Heart right ventricle (tissue), 16 donors: ENCODE data around the gene NPM3. TPM values are rescaled to one million over a fixed set of nuclear protein-coding genes. Genes with fewer than 3 reads are reported as not detected.

Experiments
- ATAC-seq, 8 donors: fragments of 200-7000 bp; cut with Tn5 transposase; one replicate each; pipeline ENCODE4 v1.9.1; 2020; ENCODE audit warnings: mild to moderate bottlenecking in 8 of 8, moderate library complexity in 8 of 8, moderate number of reproducible peaks in 1 of 8
- DNase-seq, 2 donors: peaks; one replicate each; pipeline ENCODE4 v3.0.0-alpha.2; 2020
- H3K27ac ChIP-seq, 10 donors: fragments of 200-600 bp; sonication (generic) in 2 of 10; one replicate each; pipeline versions ENCODE4 v1.5.0 to v1.8.0; 2020 to 2022; ENCODE audit warnings: mild to moderate bottlenecking in 3 of 10
- H3K27me3 ChIP-seq, 7 donors: fragments of 200-600 bp; one replicate each; pipeline ENCODE4 v1.8.0; 2021 to 2022; ENCODE audit warnings: mild to moderate bottlenecking in 2 of 7
- H3K36me3 ChIP-seq, 9 donors: fragments of 200-600 bp; sonication (generic) in 1 of 9; one replicate each; pipeline versions ENCODE4 v1.5.0 to v1.8.0; 2020 to 2022; ENCODE audit warnings: mild to moderate bottlenecking in 2 of 9
- H3K4me1 ChIP-seq, 9 donors: fragments of 200-600 bp; sonication (generic) in 1 of 9; one replicate each; pipeline versions ENCODE4 v1.5.0 to v1.8.0; 2020 to 2022; ENCODE audit warnings: mild to moderate bottlenecking in 4 of 9
- H3K4me3 ChIP-seq, 10 donors: fragments of 200-600 bp; sonication (generic) in 2 of 10; one replicate each; pipeline versions ENCODE4 v1.5.0 to v1.8.0; 2020 to 2022; ENCODE audit warnings: mild to moderate bottlenecking in 7 of 10, moderate library complexity in 2 of 10
- H3K9me3 ChIP-seq, 11 donors: fragments of 200-600 bp in 10 of 11; sonication (generic) in 2 of 11; one replicate each; pipeline versions ENCODE4 v1.5.0 to v1.8.0; 2013 to 2022; ENCODE audit warnings: mild to moderate bottlenecking in 2 of 11, control low read depth in 1 of 11, moderate library complexity in 1 of 11
- CTCF ChIP-seq, 9 donors: fragments of 200-600 bp; sonication (generic) in 2 of 9; IDR thresholded peaks; one replicate each; pipeline versions ENCODE4 v1.5.0 to v1.8.0; 2021 to 2022; ENCODE audit warnings: antibody characterized with exemption in 9 of 9, mild to moderate bottlenecking in 5 of 9, moderate library complexity in 1 of 9
- WGBS, 2 donors: extraction: QIAGEN DNeasy Blood & Tissue Kit; methylation state at CpG; one replicate each; pipeline ENCODE4 v1.1.7; 2013; ENCODE audit warnings: inconsistent platforms in 1 of 2; 5-methylcytosine and 5-hydroxymethylcytosine counted together
- intact Hi-C, 10 donors: fragments of 100-400 bp; cut with DNase I; formaldehyde crosslinking; loops; one replicate each; pipeline versions ENCODE4 v1.11.1 to v1.14.2; 2022
- polyA plus RNA-seq, 2 donors: library from polyadenylated mRNA; stranded (reverse); fragments of 200-250 nt; gene quantifications; one replicate each; pipeline ENCODE4 v1.2.3, GENCODE V29; 2013
- total RNA-seq, 10 donors: library from RNA; stranded (reverse); fragmentation: NEBNext Ultra II Directional in 3 of 10; extraction: Animal tissue kit (Norgen Biotek cat#: 25700) in 3 of 10; gene quantifications; one replicate each; pipeline versions ENCODE4 v1.2.1 to v1.2.4, GENCODE V29; 2021 to 2023
- donor health status: Arrhythmogenic right ventricular cardiomyopathy.
- donor health status: ischemic (EF 13 %, LVEDD 7.1; RV severe dilation, severe dysfunction).
- donor health status: healthy with polysubstance abuse.
- donor health status: DM: no; HTN: yes; CAD: no.
- donor health status: DM: no; HTN: no; CAD: no.
- donor health status: ischemic (EF 25% LVEDD 6.9; RV normal size, moderate dysfunction).
- donor health status: ischemic (EF 25% LVEDD 5.7; RV mildly dilated, moderate dysfunction).
- donor health status: healthy.
- donor health status: DM: yes; HTN: yes; CAD: no.
- donor health status: Ischemic cardiomyopathy.
- donor health status: ischemic (EF 35%, LVEDD 5.7; RV mildly dilated, moderate dysfunction).
- donor health status: nonischemic (EF 11% LVEDD 7.7; RV severe dilation, severe dysfunction).
- donor health status: DM: yes; HTN: yes; CAD: no.
- donor health status: PGD.
- donor health status: ischemic (EF 29% LVEDD 5.4; RV normal size, mild dysfunction).
- donor health status: nonischemic (EF 23%, LVEDD 6.1; RV moderate dilation, normal function).

NPM3 gene
- total and polyA plus RNA-seq, 12 donors = 4.9 to 23.3 (median 7.0) TPM

- Histone ChIP-seq H3K4me3 (peak overlapping the region; percentile 14 to 58 (median 48)), H3K4me1 (peaks cover 19 to 70% (median 46%) of the 10 kb centered on the region in 9 donors), H3K9me3 (no peaks in the 10 kb centered on the region), H3K36me3 (peaks cover 0 to 4% (median under 1%) of the 10 kb centered on the region in 9 donors), H3K27me3 (peaks cover 19 to 62% (median 43%) of the 10 kb centered on the region in 7 donors), H3K27ac (no peak overlapping the region)
- ATAC-seq = peak in 6 of 8 donors; percentile 3 to 43 (median 20)
- DNase-seq = no peak
- 2 to 3% methylated on average over 58 of the region's 58 CpGs for WGBS, 2 donors
- TF ChIP-seq CTCF (IDR thresholded peaks at IDR 0.05) = no peak
- intact Hi-C loops = loop anchor here in 4 of 10 donors (5.0 to 10.0 kb wide), 4 partner anchors 94 to 564 kb away; no protein-coding TSS in a partner anchor
These were observed 4.3 kb downstream of the NPM3 start for GRCh38 chr10:101778781-101779543.

GRCh38 chr10:101778151-101778780, 5.0 kb downstream of the NPM3 start:
- DNase-seq (no peak), ATAC-seq (no peak)
- H3K27me3 ChIP-seq = peaks cover 19 to 69% (median 49%) of the 10 kb centered on the region in 7 donors
- intact Hi-C loops = loop anchor here in 4 of 10 donors (5.0 to 10.0 kb wide), 4 partner anchors 93 to 563 kb away; no protein-coding TSS in a partner anchor
- peaks cover 19 to 63% (median 40%) of the 10 kb centered on the region in 9 donors for H3K4me1 ChIP-seq
- WGBS, 2 donors = 51 to 60% methylated on average over 12 of the region's 12 CpGs
- no peaks in the 10 kb centered on the region for H3K36me3 ChIP-seq
- no peak overlapping the region for H3K27ac ChIP-seq
- TF ChIP-seq CTCF (IDR thresholded peaks at IDR 0.05) = no peak
- H3K9me3 ChIP-seq = no peaks in the 10 kb centered on the region
- peak overlapping the region in 7 of 10 donors; percentile 23 to 58 (median 49) for H3K4me3 ChIP-seq

- Histone ChIP-seq H3K4me3 (no peak overlapping the region), H3K9me3 (no peaks in the 10 kb centered on the region), H3K36me3 (no peaks in the 10 kb centered on the region), H3K27ac (no peak overlapping the region), H3K27me3 (peaks cover 19 to 75% (median 55%) of the 10 kb centered on the region in 7 donors), H3K4me1 (peaks cover 19 to 59% (median 36%) of the 10 kb centered on the region in 9 donors)
- 93 to 95% methylated on average over 3 of the region's 3 CpGs for WGBS, 2 donors
- intact Hi-C loops = loop anchor here in 4 of 10 donors (5.0 to 10.0 kb wide), 4 partner anchors 93 to 563 kb away; no protein-coding TSS in a partner anchor
- no peak for TF ChIP-seq CTCF (IDR thresholded peaks at IDR 0.05)
- DNase-seq (no peak), ATAC-seq (no peak)
These were observed 5.6 kb downstream of the NPM3 start for GRCh38 chr10:101777619-101778145.

- no peak for ATAC-seq
These were observed 7.0 kb downstream of the NPM3 start for GRCh38 chr10:101776161-101776817.

More at GRCh38 chr10:101776161-101776817, 7.0 kb downstream of the NPM3 start:
- Histone ChIP-seq H3K4me3 (peak overlapping the region in 8 of 10 donors; percentile 17 to 36 (median 30)), H3K27me3 (peaks cover 19 to 89% (median 69%) of the 10 kb centered on the region in 7 donors), H3K9me3 (no peaks in the 10 kb centered on the region), H3K27ac (no peak overlapping the region), H3K4me1 (peaks cover 19 to 47% (median 33%) of the 10 kb centered on the region in 9 donors), H3K36me3 (no peaks in the 10 kb centered on the region)
- WGBS, 2 donors = 5 to 10% methylated on average over 40 to 65 of the region's 74 CpGs
- intact Hi-C loops = loop anchor here in 4 of 10 donors (5.0 to 10.0 kb wide), 4 partner anchors 91 to 561 kb away; no protein-coding TSS in a partner anchor
- no peak for DNase-seq
- TF ChIP-seq CTCF (IDR thresholded peaks at IDR 0.05) = no peak
